Suprapubic skin (tissue), 4 donors: ENCODE data around the gene MRPL10. TPM values are rescaled to one million over a fixed set of nuclear protein-coding genes. Genes with fewer than 3 reads are reported as not detected.

ENCODE experiments used
- DNase-seq, 2 donors: peaks; one replicate each; pipeline ENCODE4 v3.0.0-alpha.2; 2019; ENCODE audit warnings: low spot score in 2 of 2
- H3K27ac ChIP-seq: fragments of 200-600 bp; sonication (generic); one replicate; pipeline ENCODE4 v1.5.1; 2019
- H3K27me3 ChIP-seq: fragments of 200-600 bp; sonication (generic); one replicate; pipeline ENCODE4 v1.5.1; 2019
- H3K36me3 ChIP-seq: fragments of 200-600 bp; sonication (generic); one replicate; pipeline ENCODE4 v1.5.1; 2019
- H3K4me1 ChIP-seq: fragments of 200-600 bp; sonication (generic); one replicate; pipeline ENCODE4 v1.5.1; 2019
- H3K4me3 ChIP-seq: fragments of 200-600 bp; sonication (generic); one replicate; pipeline ENCODE4 v1.5.1; 2019; ENCODE audit warnings: mild to moderate bottlenecking
- H3K9me3 ChIP-seq: fragments of 200-600 bp; sonication (generic); one replicate; pipeline ENCODE4 v1.5.1; 2019
- EP300 ChIP-seq: sonication (generic); formaldehyde crosslinking; IDR thresholded peaks from one replicate; pipeline ENCODE4 v1.6.1; 2017; ENCODE audit warnings: antibody characterized with exemption
- POLR2A ChIP-seq, 2 donors: fragments of 450-650 bp; IDR thresholded peaks; one replicate each; pipeline ENCODE4 v1.6.1; 2017; ENCODE audit warnings: antibody characterized with exemption in 2 of 2, mild to moderate bottlenecking in 2 of 2, moderate library complexity in 2 of 2
- POLR2AphosphoS5 ChIP-seq, 3 donors: sonication (generic); formaldehyde crosslinking; IDR thresholded peaks; one replicate each; pipeline ENCODE4 v1.6.1; 2017; ENCODE audit warnings: antibody characterized with exemption in 3 of 3
- whole genome bisulfite sequencing: methylation state at CpG from one replicate; pipeline ENCODE4 v1.1.5; 2018; 5-methylcytosine and 5-hydroxymethylcytosine counted together
- total RNA-seq, 4 donors: library from RNA; depleted of rRNA; stranded (reverse); fragments of >200 nt; gene quantifications; one replicate each; pipeline ENCODE4 v1.1.0, GENCODE V29; 2016
- TF ChIP-seq, protein P1 (sequence below), 2 donors: fragments of 200-600 bp in 1 of 2; fragments of 450-650 bp in 1 of 2; sonication (generic) in 1 of 2; IDR thresholded peaks; one replicate each; pipeline ENCODE4 v1.5.1; 2016 to 2019; ENCODE audit warnings: antibody characterized with exemption in 2 of 2, mild to moderate bottlenecking in 1 of 2, moderate library complexity in 1 of 2

MRPL10 gene
- total RNA-seq, 4 donors from 2014 or later, result 27.7 to 33.8 (median 31.2) TPM

DNA sequence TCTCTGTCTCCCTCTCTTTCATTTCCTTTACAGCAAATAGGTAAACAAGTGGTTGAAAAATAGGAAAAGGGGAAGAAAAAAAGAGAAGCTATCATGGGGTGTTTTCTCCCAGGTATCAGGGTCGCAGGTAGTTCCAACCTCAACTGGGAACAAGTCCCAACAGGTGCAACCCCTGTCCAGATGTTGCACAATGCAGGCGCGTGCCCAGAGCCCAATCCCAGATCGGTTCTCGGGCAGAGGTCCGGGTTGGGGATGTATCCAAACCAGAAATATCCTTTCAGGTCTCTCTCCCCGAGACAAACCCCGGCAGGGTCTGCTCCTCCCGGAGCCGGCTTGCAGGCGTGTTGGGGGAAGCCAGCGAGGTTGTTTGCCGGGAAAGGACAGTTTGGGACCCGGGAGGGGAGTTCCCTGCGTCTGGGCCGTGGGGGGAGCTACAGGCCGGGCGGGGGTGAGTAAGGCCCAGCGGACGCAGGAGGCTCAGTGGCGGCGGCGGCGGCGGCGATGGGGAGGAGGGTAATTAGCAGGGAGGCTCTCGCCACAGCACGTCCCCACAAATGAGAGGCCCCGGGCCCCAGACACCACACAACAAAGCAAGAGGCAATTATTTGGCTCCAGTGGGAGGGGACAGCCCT lies 40.8 kb upstream of the MRPL10 start:
- WGBS, result 35% methylated on average over 29 of the region's 29 CpGs
- TF ChIP-seq, protein P1, sequence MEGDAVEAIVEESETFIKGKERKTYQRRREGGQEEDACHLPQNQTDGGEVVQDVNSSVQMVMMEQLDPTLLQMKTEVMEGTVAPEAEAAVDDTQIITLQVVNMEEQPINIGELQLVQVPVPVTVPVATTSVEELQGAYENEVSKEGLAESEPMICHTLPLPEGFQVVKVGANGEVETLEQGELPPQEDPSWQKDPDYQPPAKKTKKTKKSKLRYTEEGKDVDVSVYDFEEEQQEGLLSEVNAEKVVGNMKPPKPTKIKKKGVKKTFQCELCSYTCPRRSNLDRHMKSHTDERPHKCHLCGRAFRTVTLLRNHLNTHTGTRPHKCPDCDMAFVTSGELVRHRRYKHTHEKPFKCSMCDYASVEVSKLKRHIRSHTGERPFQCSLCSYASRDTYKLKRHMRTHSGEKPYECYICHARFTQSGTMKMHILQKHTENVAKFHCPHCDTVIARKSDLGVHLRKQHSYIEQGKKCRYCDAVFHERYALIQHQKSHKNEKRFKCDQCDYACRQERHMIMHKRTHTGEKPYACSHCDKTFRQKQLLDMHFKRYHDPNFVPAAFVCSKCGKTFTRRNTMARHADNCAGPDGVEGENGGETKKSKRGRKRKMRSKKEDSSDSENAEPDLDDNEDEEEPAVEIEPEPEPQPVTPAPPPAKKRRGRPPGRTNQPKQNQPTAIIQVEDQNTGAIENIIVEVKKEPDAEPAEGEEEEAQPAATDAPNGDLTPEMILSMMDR (IDR thresholded peaks at IDR 0.05), result no peak
- TF ChIP-seq POLR2AphosphoS5 (IDR thresholded peaks at IDR 0.05) (no peak), POLR2A (IDR thresholded peaks at IDR 0.05) (no peak), EP300 (no peak)
- Histone ChIP-seq H3K27ac (no peak overlapping the region), H3K36me3 (no peaks in the 10 kb centered on the region), H3K4me3 (no peak overlapping the region), H3K4me1 (peaks cover 16% of the 10 kb centered on the region), H3K27me3 (peaks cover 77% of the 10 kb centered on the region), H3K9me3 (no peaks in the 10 kb centered on the region)
- no peak for DNase-seq

GRCh38 chr17:47871048-47871447 lies 39.7 kb upstream of the MRPL10 start:
- Histone ChIP-seq H3K4me1 (peaks cover 18% of the 10 kb centered on the region), H3K4me3 (no peak overlapping the region), H3K27me3 (peaks cover 85% of the 10 kb centered on the region), H3K36me3 (no peaks in the 10 kb centered on the region), H3K9me3 (no peaks in the 10 kb centered on the region), H3K27ac (no peak overlapping the region)
- TF ChIP-seq EP300 (no peak), POLR2A (IDR thresholded peaks at IDR 0.05) (no peak)
- TF ChIP-seq, protein P1 (IDR thresholded peaks at IDR 0.05), result no peak
- no peak for DNase-seq

GRCh38 chr17:47870056-47870455 lies 38.7 kb upstream of the MRPL10 start:
- Histone ChIP-seq H3K4me1 (peaks cover 18% of the 10 kb centered on the region), H3K27me3 (peaks cover 88% of the 10 kb centered on the region), H3K36me3 (no peaks in the 10 kb centered on the region), H3K9me3 (no peaks in the 10 kb centered on the region), H3K4me3 (no peak overlapping the region), H3K27ac (no peak overlapping the region)
- 55% methylated on average over 1 of the region's 1 CpG for WGBS
- no peak for TF ChIP-seq POLR2A (IDR thresholded peaks at IDR 0.05)
- no peak for TF ChIP-seq EP300
- TF ChIP-seq, protein P1 (IDR thresholded peaks at IDR 0.05), result no peak
- no peak for TF ChIP-seq POLR2AphosphoS5 (IDR thresholded peaks at IDR 0.05)
- no peak for DNase-seq

DNA sequence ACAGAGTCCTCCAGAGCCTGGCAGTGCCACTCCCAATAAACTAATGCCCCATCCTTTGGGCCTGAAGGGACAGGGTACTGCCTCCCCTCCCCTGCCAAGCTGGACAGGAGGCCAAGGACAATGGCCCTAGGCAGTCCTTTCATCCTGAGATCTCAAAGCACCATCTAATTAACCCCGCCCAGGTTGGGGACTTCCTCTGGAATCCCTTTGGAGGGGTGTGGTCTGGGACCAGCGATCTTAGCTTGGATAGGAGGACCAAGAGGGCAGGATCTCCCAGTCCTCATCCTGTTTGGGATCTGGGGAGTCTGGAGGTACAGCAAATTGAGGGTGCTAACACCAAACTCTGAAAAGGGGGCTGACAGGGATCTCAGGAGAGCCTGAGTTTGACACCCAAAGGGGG lies 37.8 kb upstream of the MRPL10 start:
- WGBS, result 31% methylated on average over 2 of the region's 2 CpGs
- TF ChIP-seq POLR2A (IDR thresholded peaks at IDR 0.05) (no peak), POLR2AphosphoS5 (IDR thresholded peaks at IDR 0.05) (no peak)

GRCh38 chr17:47867813-47868533 lies 36.6 kb upstream of the MRPL10 start:
- no peak for DNase-seq
- Histone ChIP-seq H3K36me3 (no peaks in the 10 kb centered on the region), H3K4me3 (no peak overlapping the region), H3K4me1 (peaks cover 17% of the 10 kb centered on the region), H3K27me3 (peaks cover 69% of the 10 kb centered on the region), H3K9me3 (no peaks in the 10 kb centered on the region), H3K27ac (no peak overlapping the region)
- 83% methylated on average over 11 of the region's 11 CpGs for WGBS
- TF ChIP-seq EP300 (no peak), POLR2A (IDR thresholded peaks at IDR 0.05) (no peak)

More for the DNA sequence above, 37.8 kb upstream of the MRPL10 start:
- Histone ChIP-seq H3K36me3 (no peaks in the 10 kb centered on the region), H3K27ac (no peak overlapping the region), H3K4me1 (peaks cover 22% of the 10 kb centered on the region), H3K4me3 (no peak overlapping the region), H3K27me3 (peaks cover 78% of the 10 kb centered on the region), H3K9me3 (no peaks in the 10 kb centered on the region)
- no peak for DNase-seq

DNA sequence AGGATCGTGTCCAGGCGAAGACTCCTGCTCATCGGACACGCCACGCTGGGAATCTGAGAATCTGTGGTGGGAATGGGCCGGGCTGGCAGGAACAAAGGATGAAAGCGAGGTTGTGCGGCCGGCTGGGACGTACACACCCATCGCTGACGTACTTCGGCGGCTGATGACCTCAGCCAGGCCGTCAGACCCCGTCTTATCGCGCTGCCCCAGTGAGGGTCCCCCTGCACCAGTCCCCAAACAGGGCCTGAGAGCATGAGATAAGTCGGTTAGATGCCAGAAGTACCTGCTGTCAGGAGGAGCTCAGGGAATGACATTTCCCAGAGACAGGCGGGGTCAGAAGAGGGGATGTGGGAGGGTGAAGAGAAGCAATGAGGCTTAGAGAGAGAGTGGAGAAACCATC lies 35.6 kb upstream of the MRPL10 start:
- TF ChIP-seq EP300 (no peak), POLR2AphosphoS5 (IDR thresholded peaks at IDR 0.05) (no peak), POLR2A (IDR thresholded peaks at IDR 0.05) (no peak)
- TF ChIP-seq, protein P1 (IDR thresholded peaks at IDR 0.05), result no peak
- no peaks in the 10 kb centered on the region for H3K9me3 ChIP-seq
- no peaks in the 10 kb centered on the region for H3K36me3 ChIP-seq
- peaks cover 7% of the 10 kb centered on the region for H3K4me1 ChIP-seq
- 62% methylated on average over 20 of the region's 20 CpGs for WGBS
- H3K27me3 ChIP-seq, result peaks cover 59% of the 10 kb centered on the region
- DNase-seq, result no peak
- no peak overlapping the region for H3K4me3 ChIP-seq
- H3K27ac ChIP-seq, result no peak overlapping the region
